Stimulated activated naive CD4-positive, alpha-beta T cell (primary cell): ENCODE data around the gene KRT84.
"Not testable (repeated sequence)": the region's sequence is repeated elsewhere in the genome, so short reads cannot be mapped to it uniquely, and the experiment has no call there.

Experiments used
- DNase-seq, 6 experiments: peaks; one replicate each; lab custom pipeline; 2025; lab: John Stamatoyannopoulos, UW

Gene KRT84

DNA sequence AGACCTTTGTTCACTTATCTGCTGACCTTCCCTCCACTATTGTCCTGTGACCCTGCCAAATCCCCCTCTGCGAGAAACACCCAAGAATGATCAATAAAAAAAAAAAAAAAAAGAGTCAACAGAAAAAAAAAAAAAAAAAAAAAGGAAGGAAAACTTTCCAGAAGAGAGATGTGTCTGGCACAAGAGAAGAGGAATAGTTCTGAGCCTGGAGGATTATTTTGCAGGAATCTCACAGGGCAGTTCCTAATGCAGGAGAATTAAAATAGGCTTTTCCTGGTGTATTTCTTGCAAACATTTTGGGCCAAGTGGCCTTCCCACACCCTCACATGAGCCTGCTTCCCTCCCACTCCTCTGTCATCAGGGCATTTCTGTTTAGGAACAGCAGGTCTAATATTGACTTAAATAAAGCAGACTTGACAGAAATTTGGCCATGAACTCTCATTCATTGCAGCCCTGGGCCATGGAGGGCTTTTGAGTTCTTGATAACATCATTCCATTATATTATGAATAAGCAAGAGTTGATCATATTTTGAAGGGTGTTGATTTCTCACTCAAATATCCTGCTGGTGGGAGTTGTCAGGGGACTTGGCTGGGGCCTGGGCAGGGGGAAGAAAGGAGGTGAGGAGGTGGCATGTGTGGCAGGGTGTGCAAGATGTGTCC is 25.3 kb upstream of the KRT84 start:
- not testable (repeated sequence) for DNase-seq

- DNase-seq, result no peak
These were observed 22.5 kb upstream of the KRT84 start for GRCh38 chr12:52407918-52408317.

DNA sequence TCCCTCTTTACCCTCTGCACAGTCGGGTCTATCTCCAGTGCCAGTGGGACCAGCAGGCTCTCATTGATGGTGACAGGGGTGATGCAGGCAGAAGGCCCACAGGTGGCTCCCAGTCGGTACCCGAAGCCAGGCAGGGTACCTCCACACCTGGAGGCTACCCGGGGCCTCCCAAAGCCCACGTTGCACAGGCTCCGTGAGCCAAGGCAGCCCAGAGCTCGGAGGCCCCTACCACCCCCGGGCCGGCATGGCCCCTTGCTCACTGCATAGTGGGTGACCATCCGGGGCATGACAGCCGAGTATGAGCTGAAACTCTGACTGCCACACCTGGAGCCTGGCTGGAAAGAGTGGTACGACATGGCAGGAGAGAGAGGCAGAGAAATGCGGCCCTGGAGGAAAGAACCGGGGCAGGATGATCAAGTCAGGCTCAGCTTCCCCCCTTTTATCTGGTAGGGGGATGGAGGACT is 20.5 kb upstream of the KRT84 start, which contains the start of gene KRT82:
KRT82 (minus strand) TSS at position 414 of the 464 bp plus-strand sequence; CDS start at position 356, 58 bp downstream.
- DNase-seq, result no peak

DNA sequence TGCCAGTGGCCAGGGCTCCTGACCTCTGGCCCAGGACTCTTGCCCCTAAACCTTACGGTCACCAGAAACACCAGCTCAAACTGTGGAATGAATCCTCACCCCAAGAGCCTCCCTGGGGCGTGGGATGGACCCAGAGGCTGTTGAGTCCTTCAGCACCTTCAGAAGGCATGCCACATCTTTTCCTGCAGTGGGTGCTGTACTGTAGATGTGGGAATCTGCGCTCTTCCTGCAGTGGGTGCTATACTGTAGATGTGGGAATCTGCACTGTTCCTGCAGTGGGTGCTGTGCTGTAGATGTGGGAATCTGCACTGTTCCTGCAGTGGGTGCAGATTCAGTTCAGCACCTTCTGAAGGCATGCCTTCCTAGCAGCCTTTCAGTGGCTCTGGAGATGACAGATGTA is 19.5 kb upstream of the KRT84 start:
- no peak for DNase-seq

- DNase-seq, result no peak
These were observed 18.1 kb upstream of the KRT84 start for GRCh38 chr12:52403561-52403960.

GRCh38 chr12:52402873-52403540 is 17.6 kb upstream of the KRT84 start:
- no peak for DNase-seq

- DNase-seq, result no peak
These were observed 16.9 kb upstream of the KRT84 start for GRCh38 chr12:52402377-52402776.

DNA sequence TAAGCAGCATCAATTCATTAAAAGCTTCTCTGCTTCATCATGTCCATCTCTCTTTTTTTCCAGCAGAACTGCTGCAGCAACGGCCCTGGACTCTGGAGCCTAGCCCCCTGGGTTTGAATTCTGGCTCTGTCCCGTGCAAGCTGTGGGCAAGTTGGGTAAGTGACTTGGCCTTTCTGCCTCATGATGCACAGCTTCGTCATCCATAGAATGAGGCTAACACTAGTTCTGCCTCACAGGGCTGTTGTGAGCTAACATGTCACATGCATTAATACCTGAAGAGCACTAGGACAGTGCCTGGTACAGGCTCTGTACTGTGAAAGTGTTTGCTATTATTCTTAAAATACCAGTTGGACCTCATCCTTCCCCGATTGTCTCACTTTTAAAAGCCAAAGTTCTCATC is 16.5 kb upstream of the KRT84 start:
- DNase-seq, result no peak

- DNase-seq, result no peak
These were observed 16.1 kb upstream of the KRT84 start for GRCh38 chr12:52401526-52401925.

GRCh38 chr12:52400906-52401305 is 15.5 kb upstream of the KRT84 start:
- no peak for DNase-seq

GRCh38 chr12:52399756-52400155 is 14.3 kb upstream of the KRT84 start:
- no peak for DNase-seq

DNA sequence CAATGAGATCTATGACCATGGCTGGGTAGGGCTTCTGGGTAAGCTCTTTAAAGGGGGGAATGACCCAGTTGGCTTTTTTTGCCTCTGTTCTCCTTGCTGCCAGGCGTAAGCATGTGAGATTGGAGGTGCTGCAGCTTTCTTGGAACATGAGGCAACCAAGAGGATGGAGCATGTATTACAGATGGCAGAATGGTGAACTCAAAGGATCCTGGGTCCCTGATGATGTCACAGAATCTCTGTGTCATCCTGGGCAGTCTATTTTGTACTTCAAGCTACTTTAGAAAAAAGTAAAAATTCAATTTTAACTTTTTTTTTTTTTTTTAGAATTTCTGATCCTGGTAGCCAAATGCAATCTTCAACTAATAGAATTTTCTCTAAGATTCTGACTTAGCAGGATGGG is 12.7 kb upstream of the KRT84 start:
- no peak for DNase-seq

DNA sequence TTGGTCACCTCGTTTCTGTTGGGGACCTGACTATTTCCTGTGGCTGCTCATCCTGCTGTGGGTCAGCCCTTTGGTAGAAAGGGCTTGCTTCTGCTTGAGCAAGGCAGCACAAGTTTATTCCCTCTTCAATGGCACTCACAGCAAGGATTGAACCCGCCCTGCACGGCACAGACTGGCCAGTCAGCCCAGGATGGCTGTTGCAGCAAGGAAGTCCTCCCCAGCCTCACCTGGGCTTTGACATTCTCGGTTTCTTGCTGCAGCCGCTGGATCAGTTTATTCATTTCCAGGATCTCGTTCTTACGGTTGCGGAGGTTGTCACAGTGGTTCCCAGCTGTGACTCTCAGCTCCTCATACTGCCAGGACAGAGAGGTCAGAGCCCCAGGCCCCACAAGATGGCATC is 11.2 kb upstream of the KRT84 start:
- DNase-seq, result no peak

- peak in 1 of 6 experiments; percentile 5 for DNase-seq
These were observed 10.4 kb upstream of the KRT84 start for GRCh38 chr12:52395761-52396434.

DNA sequence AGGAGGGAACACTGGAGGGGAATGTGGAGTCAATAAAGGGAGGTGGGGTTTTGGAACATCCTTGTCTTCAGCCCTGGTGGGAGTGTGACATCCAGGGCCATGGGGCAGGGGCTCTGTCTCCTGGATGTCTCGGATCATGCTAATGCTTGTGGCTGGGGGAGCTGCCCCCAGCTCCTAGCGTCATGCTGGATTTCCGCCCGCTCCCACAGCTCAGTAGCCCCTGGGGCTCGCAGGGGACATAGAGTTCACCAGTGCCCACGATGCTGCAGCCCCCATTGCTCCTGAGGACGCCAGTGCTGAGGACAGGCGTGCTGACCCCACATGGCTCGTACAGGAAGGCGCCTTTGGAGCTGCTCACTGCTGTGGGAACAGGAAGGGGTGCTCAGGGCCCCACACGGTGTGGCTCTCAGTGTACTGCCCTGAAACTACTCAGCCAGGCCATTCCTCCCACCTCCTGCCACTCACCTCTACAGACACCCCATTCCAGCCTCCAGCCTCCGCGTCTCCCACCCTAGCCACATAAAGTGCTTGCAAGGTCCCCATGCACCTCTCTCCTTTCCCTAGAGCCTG is 9.5 kb upstream of the KRT84 start:
- no peak for DNase-seq

DNA sequence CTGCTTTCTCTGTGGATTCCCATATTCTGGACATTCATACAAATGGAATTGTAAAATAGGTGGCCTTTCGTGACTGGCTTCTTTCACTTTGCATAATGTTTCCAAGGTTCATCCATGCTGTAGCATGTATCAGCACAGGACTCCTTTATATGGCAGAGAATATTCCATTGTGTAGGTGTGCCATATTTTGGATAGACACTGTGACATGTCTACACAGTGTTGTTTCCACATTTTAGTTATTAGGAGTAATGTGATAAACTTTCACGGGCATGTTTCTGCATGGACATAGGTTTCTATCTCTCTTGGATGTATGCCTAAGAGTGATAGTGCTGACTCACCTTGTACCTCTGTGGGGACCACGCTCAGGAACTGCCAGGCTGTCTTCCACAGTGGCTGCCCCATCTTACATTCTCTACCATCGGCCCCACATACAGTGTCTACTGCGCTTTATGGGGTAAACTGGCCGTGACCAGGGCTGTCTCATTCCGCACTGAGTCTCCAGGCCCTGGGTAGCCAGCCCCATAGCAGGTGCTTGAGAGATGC is 7.1 kb upstream of the KRT84 start:
- DNase-seq, result no peak

DNA sequence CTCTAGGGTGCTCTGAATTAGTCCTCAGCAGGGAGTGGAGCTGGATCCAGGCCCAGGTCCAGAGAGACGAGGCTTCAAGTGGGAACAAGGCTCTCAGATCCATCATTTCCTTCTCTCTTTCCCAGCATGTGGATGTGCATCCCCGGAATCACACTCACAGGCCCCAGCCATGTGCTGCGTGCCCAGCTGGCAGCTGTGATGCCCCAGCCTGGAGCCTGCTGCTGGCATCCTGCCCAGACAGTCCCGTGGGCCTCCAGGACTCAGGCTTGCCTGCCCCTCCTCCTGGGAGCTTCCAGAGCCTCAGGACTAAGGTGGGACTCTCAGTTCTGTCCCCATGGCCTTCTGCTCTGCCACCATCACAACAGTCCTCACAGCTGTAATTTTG is 6.2 kb upstream of the KRT84 start:
- DNase-seq, result no peak

DNA sequence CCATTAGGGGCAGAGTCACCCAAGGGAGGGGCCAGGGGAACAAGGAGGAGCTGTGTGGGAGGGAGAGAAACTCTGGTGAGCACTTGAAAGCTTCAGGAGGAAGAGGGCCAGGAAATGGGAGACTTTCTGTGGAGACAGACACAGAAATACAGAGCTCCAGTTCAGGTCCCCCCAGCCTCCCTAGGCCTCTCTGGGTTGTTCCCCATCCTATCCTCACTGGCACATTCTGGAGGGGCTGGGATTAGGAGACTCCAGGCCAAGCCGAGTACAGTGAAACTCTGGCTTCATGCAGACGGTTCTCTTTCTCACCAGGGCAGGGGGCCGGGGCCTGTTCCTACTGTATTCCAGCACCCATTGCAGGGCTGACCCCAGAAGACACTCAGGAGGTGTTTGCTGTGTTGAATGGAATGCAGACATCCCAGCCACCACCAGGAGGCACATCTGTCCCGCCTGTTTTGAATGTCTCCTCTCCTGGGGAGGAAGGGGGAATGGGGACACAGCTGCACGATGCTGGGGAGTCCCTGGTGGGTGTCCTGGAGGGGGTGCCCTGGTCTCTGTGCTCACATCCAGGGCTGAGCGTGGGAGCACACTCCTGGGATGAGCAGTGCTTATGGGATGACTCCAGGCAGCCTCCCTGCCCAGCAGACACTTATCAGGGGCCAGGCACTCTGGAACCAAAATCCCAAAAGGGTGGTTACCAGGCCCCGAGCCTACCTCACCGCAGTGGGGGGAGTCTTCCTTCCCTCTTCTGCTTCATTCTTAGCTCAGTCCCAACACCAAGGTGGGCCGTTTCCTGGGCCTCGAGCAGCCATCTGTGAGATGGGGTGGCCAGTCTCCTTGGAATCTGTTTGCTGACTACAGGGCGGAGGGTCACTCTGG is 5.5 kb upstream of the KRT84 start:
- DNase-seq, result peak in 1 of 6 experiments; percentile 10

DNA sequence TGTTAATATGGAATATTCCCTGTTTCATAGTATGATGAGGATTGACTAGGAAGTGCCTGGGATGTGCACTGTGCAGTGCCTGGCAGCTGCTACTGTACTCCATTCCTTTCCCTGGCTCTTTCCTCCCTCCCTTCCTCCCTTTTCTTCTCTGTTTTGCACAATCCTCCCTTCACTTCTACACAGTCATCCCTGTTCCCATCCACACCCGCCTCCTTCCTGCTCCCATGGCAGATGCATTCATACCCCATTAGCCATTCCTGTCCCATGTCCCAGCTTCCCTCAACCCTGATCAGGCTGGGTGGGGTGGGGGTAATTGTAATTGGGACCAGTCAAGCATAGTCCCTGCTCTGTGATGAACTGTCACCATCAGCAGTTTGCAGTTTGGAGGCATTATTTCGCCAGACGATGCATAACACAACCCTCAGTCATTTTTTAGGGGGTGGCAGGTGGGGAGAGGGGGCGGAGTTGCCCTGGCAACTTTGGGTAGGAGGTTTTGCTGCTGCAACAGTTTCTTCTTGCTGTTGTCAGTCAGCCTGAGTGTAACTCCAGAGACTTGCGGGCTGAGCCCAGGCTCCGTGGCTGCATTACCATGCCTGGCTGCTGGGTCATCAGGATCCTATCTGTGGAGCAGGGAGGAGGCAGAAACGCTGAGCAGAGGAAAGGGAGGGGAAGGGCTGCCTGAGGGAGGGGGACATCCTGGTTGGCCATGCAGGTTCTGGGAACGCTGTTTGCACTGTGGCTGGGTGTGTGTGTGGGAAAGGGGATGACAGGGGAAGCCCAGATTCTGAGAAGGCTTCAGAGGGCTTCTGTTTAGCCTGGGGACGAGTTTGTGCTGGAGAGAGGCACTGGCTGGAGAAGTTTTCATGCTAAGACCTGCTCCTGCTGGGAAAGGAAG is 4.1 kb upstream of the KRT84 start:
- DNase-seq, result no peak

DNA sequence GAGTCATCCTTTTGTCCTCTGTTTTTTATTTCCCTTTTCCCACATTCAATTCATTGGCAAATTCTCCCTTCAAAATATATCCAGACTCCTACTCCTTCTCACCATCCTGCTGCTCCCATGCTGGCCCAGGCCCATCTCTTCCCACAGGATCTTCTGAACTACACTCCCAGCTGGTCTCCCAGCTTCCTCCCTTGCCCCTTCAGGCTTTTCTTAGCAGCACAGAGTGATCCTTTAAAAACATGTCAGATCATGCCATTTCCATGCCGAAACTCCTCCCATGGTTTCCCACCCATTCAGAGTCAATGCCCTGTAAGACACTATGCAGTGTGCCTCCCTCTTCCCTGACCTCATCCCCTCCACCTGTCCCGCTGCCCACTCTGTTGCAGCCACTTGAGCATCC is 2.4 kb upstream of the KRT84 start:
- no peak for DNase-seq
